Prostate gland (tissue), 2 donors: Measurements from ENCODE around the gene MAB21L3. TPM values are rescaled to one million over a fixed set of nuclear protein-coding genes. Genes with fewer than 3 reads are reported as not detected.

Source experiments
- DNase-seq: peaks from one replicate; pipeline ENCODE4 v3.0.0-alpha.2; 2019; ENCODE audit warnings: low spot score
- H3K27ac ChIP-seq, 2 donors: fragments of 200-600 bp; sonication (generic); 2 replicates each; pipeline ENCODE4 v1.5.1; 2017 to 2019
- H3K27me3 ChIP-seq: fragments of 200-600 bp; sonication (generic); replicated peaks from 2 replicates; pipeline ENCODE4 v1.5.1; 2019; ENCODE audit not compliant: insufficient read depth
- H3K36me3 ChIP-seq, 2 donors: fragments of 200-600 bp; sonication (generic); 1 replicate in 1 of 2; 2 replicates in 1 of 2; pipeline versions ENCODE4 v1.5.1 to v1.8.1; 2017 to 2019
- H3K4me1 ChIP-seq: fragments of 200-600 bp; sonication (generic); replicated peaks from 2 replicates; pipeline ENCODE4 v1.5.1; 2019
- H3K4me3 ChIP-seq, 2 donors: fragments of 200-600 bp; sonication (generic); 2 replicates each; pipeline ENCODE4 v1.5.1; 2017 to 2019
- H3K9me3 ChIP-seq: fragments of 200-600 bp; sonication (generic); 2 replicates; pipeline ENCODE4 v1.5.1; 2017
- POLR2A ChIP-seq: fragments of 450-650 bp; IDR thresholded peaks from one replicate; pipeline ENCODE4 v1.6.1; 2016; ENCODE audit warnings: antibody characterized with exemption, mild to moderate bottlenecking
- POLR2AphosphoS5 ChIP-seq: sonication (generic); formaldehyde crosslinking; IDR thresholded peaks from one replicate; pipeline ENCODE4 v1.6.1; 2017; ENCODE audit warnings: antibody characterized with exemption
- WGBS: methylation state at CpG from one replicate; pipeline ENCODE4 v1.1.5; 2018; 5-methylcytosine and 5-hydroxymethylcytosine counted together
- intact Hi-C: fragments of 100-400 bp; cut with DNase I; formaldehyde crosslinking; loops from one replicate; pipeline ENCODE4 v1.14.2; 2022
- total RNA-seq, 2 donors: library from RNA; depleted of rRNA; stranded (reverse); fragments of >200 nt; gene quantifications; one replicate each; pipeline ENCODE4 v1.1.0, GENCODE V29; 2016
- TF ChIP-seq, protein P1 (sequence below), 4 experiments: fragments of 200-600 bp in 2 of 4; fragments of 450-650 bp in 2 of 4; sonication (generic) in 2 of 4; IDR thresholded peaks; 1 replicate in 3 of 4; 2 replicates in 1 of 4; pipeline ENCODE4 v1.5.1; 2016 to 2019; ENCODE audit warnings: antibody characterized with exemption in 4 of 4, mild to moderate bottlenecking in 2 of 4, moderate library complexity in 2 of 4

The MAB21L3 gene
- total RNA-seq, 2 donors from 2014 or later: 4.4 to 4.7 TPM

DNA sequence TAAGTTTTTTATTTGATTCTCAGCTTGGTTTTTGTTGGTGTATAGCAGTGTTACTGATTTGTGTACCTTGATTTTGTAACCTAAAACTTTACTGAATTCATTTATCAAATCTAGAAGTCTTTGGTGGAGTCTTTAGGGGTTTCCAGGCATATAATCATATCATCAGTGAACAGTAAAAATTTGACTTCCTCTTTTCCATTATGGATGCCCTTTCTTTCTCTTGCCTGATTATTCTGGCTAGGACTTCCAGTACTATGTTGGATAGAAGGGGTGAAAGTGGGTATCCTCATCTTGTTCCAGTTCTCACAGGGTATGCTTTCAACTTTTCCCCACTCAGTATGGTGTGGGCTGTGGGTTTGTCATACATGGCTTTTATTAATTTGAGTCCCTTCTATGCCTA, 23.6 kb upstream of the MAB21L3 start:
- Histone ChIP-seq H3K4me1 (no peaks in the 10 kb centered on the region), H3K27me3 (no peaks in the 10 kb centered on the region), H3K4me3 (no peak overlapping the region), H3K27ac (no peak overlapping the region), H3K36me3 (no peaks in the 10 kb centered on the region), H3K9me3 (no peaks in the 10 kb centered on the region)
- TF ChIP-seq, protein P1, sequence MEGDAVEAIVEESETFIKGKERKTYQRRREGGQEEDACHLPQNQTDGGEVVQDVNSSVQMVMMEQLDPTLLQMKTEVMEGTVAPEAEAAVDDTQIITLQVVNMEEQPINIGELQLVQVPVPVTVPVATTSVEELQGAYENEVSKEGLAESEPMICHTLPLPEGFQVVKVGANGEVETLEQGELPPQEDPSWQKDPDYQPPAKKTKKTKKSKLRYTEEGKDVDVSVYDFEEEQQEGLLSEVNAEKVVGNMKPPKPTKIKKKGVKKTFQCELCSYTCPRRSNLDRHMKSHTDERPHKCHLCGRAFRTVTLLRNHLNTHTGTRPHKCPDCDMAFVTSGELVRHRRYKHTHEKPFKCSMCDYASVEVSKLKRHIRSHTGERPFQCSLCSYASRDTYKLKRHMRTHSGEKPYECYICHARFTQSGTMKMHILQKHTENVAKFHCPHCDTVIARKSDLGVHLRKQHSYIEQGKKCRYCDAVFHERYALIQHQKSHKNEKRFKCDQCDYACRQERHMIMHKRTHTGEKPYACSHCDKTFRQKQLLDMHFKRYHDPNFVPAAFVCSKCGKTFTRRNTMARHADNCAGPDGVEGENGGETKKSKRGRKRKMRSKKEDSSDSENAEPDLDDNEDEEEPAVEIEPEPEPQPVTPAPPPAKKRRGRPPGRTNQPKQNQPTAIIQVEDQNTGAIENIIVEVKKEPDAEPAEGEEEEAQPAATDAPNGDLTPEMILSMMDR (IDR thresholded peaks at IDR 0.05): no peak
- TF ChIP-seq POLR2A: no peak
- TF ChIP-seq POLR2AphosphoS5: no peak
- intact Hi-C loops: no loop called here
- DNase-seq: no peak

DNA sequence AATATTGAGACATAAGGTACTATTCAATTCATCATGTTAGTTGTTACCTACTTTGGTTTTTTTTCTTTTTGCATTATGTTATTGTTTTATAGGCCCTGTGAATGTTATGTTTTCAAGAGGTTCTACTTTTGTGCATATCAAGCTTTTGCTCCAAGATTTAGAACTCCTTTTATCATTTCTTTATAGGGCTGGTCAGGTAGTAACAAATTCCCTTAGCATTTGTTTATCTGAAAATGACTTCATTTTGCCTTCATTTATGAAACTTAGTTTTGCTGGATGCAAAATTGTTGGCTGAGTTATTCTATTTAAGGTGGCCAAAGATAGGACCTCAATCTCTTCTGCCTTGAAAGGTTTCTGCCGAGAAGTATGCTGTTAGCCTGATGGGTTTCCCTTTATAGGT, 21.3 kb upstream of the MAB21L3 start:
- no peak overlapping the region for H3K27ac ChIP-seq
- 94% methylated on average over 1 of the region's 1 CpG for WGBS

DNA sequence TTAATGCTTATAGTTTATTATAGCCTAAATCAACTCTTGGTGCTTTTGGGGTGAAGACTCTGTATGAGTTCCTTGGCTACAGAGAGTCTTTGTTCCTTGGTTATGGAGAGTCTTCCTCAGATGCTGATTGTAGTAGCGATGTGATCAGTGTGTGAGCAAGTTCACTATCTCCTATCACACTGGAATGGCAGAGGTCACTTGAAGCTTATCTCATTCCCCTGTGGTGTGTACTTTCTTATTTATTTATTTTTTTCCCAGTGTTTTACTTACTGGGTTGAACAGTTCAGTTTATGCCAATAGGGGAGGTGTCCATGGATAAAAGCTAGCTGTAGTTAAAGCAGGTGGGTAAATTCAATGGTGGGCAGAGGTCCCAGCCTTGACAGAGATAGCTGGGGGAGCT, 20.1 kb upstream of the MAB21L3 start:
- WGBS: 93% methylated on average over 1 of the region's 1 CpG
- Histone ChIP-seq H3K4me3 (no peak overlapping the region), H3K36me3 (no peaks in the 10 kb centered on the region), H3K27me3 (no peaks in the 10 kb centered on the region), H3K4me1 (no peaks in the 10 kb centered on the region), H3K27ac (no peak overlapping the region), H3K9me3 (no peaks in the 10 kb centered on the region)
- no peak for DNase-seq
- intact Hi-C loops: no loop called here
- TF ChIP-seq POLR2A: no peak
- TF ChIP-seq, protein P1 (IDR thresholded peaks at IDR 0.05): no peak
- TF ChIP-seq POLR2AphosphoS5: no peak

More for the DNA sequence above, 21.3 kb upstream of the MAB21L3 start:
- Histone ChIP-seq H3K4me1 (no peaks in the 10 kb centered on the region), H3K36me3 (no peaks in the 10 kb centered on the region), H3K27me3 (no peaks in the 10 kb centered on the region), H3K9me3 (no peaks in the 10 kb centered on the region), H3K4me3 (no peak overlapping the region)
- no peak for DNase-seq
- intact Hi-C loops: no loop called here
- TF ChIP-seq POLR2A (no peak), POLR2AphosphoS5 (no peak)
- TF ChIP-seq, protein P1 (IDR thresholded peaks at IDR 0.05): no peak

DNA sequence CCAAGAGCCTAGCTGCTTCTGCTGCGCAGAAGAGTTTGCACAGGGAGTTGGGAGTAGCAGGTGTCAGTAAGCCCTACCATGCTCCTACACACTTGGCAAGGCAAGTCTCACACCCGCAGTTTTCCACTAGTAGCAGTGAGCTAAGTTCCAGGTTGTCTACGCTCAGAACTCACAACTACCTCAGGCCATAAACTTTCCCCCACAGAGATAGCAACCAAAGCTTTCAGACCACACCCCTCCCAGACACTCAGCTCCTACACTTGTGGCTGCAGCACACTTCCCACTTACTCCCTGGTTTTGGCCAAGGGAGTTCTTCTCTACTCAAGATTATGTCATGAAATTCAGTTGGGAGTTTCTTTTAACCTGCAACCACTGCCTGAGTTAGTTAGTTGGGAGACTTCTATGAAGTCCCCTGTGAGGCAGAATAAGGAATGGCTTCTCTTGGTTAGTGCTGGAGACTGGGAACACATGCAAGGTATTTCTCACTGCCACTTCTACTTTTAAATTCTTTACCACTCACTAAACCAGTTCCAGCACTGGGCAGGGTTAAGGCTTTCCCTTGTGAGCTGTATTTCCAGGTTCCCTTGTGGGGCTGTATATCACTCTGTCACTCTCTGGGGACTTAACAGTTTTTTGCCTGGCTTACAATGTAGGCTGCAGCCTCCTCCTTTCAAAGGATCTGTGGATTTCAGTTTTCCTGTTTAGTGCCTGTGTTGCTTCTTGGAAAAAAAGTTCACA, 18.3 kb upstream of the MAB21L3 start:
- TF ChIP-seq, protein P1 (IDR thresholded peaks at IDR 0.05): no peak
- TF ChIP-seq POLR2A: no peak
- TF ChIP-seq POLR2AphosphoS5: no peak
- DNase-seq: no peak
- H3K9me3 ChIP-seq: no peaks in the 10 kb centered on the region
- no peak overlapping the region for H3K27ac ChIP-seq
- intact Hi-C loops: no loop called here
- H3K36me3 ChIP-seq: no peaks in the 10 kb centered on the region
- WGBS: 64% methylated on average over 3 of the region's 3 CpGs
- H3K4me1 ChIP-seq: no peaks in the 10 kb centered on the region
- no peaks in the 10 kb centered on the region for H3K27me3 ChIP-seq
- no peak overlapping the region for H3K4me3 ChIP-seq

DNA sequence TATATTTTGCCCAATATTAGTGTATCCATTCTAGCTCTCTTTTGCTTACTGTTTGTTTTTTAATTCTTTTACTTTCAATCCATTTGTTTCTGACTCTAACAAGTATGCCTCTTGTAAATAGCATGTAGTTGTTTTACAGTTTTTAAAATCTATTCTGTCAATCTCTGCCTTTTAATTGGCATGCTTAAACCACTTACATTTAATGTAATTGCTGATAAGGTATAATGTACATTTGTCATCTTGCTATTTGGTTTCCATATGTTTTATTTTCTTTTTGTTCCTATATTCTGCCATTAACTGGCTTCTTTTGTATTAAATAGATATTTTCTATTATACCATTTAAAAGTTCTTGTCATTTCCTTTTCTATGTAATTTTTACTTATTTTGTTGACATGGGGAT, 16.2 kb upstream of the MAB21L3 start:
- intact Hi-C loops: no loop called here
- Histone ChIP-seq H3K27me3 (no peaks in the 10 kb centered on the region), H3K9me3 (no peaks in the 10 kb centered on the region), H3K27ac (no peak overlapping the region), H3K4me3 (no peak overlapping the region), H3K36me3 (no peaks in the 10 kb centered on the region), H3K4me1 (no peaks in the 10 kb centered on the region)
- DNase-seq: no peak
- TF ChIP-seq, protein P1 (IDR thresholded peaks at IDR 0.05): no peak
- TF ChIP-seq POLR2AphosphoS5 (no peak), POLR2A (no peak)
